Nephron (organoid): Measurements from ENCODE around the gene ETV1.

Experiments
- H3K27ac Mint-ChIP-seq, 3 experiments: 2 replicates each; pipeline ENCODE4 v1.8.0; 2020; ENCODE audit warnings: mixed read lengths in 3 of 3, mild to moderate bottlenecking in 2 of 3, moderate library complexity in 1 of 3
- H3K27me3 Mint-ChIP-seq: 2 replicates; pipeline ENCODE4 v1.8.0; 2021; ENCODE audit warnings: low read depth, mild to moderate bottlenecking, moderate library complexity, mixed read lengths
- H3K36me3 Mint-ChIP-seq: 2 replicates; pipeline ENCODE4 v1.8.0; 2020; ENCODE audit warnings: low read depth, mixed read lengths
- H3K4me1 Mint-ChIP-seq: 2 replicates; pipeline ENCODE4 v1.8.0; 2020; ENCODE audit warnings: mixed read lengths
- H3K4me3 Mint-ChIP-seq, 3 experiments: 2 replicates each; pipeline ENCODE4 v1.8.0; 2020; ENCODE audit warnings: mild to moderate bottlenecking in 3 of 3, mixed read lengths in 3 of 3, moderate library complexity in 2 of 3
- H3K9me3 Mint-ChIP-seq: 2 replicates; pipeline ENCODE4 v1.8.0; 2020; ENCODE audit warnings: mixed read lengths
- CTCF ChIP-seq, 3 experiments: fragments of 200-600 bp; sonication (generic); IDR thresholded peaks; one replicate each; pipeline ENCODE4 v1.5.0; 2021; ENCODE audit warnings: antibody characterized with exemption in 3 of 3; ENCODE audit not compliant: unreplicated experiment in 3 of 3

Gene ETV1

GRCh38 chr7:13910805-13911551 lies 78.5 kb downstream of the ETV1 start:
- no peak for TF ChIP-seq CTCF (IDR thresholded peaks at IDR 0.05; ENCODE audit: unreplicated experiment in 3 of 3)
- Mint-ChIP-seq H3K4me1 (peaks cover 24% of the 10 kb centered on the region), H3K4me3 (no peak overlapping the region), H3K27ac (no peak overlapping the region), H3K36me3 (peaks cover 6% of the 10 kb centered on the region), H3K27me3 (no peaks in the 10 kb centered on the region), H3K9me3 (no peaks in the 10 kb centered on the region)

- no peak overlapping the region for H3K27ac Mint-ChIP-seq
- H3K27me3 Mint-ChIP-seq, result no peaks in the 10 kb centered on the region
- H3K4me3 Mint-ChIP-seq, result no peak overlapping the region
- no peaks in the 10 kb centered on the region for H3K9me3 Mint-ChIP-seq
- no peak for TF ChIP-seq CTCF (IDR thresholded peaks at IDR 0.05; ENCODE audit: unreplicated experiment in 3 of 3)
- H3K4me1 Mint-ChIP-seq, result peaks cover 24% of the 10 kb centered on the region
- peaks cover 26% of the 10 kb centered on the region for H3K36me3 Mint-ChIP-seq
Measured at GRCh38 chr7:13908667-13909397, 80.6 kb downstream of the ETV1 start.

- peaks cover 28% of the 10 kb centered on the region for H3K36me3 Mint-ChIP-seq
- H3K4me1 Mint-ChIP-seq, result peaks cover 21% of the 10 kb centered on the region
- no peak overlapping the region for H3K4me3 Mint-ChIP-seq
Measured at GRCh38 chr7:13907831-13908230, 81.6 kb downstream of the ETV1 start.

GRCh38 chr7:13904689-13905088 lies 84.8 kb downstream of the ETV1 start:
- peaks cover 46% of the 10 kb centered on the region for H3K36me3 Mint-ChIP-seq
- peaks cover 7% of the 10 kb centered on the region for H3K4me1 Mint-ChIP-seq
- H3K9me3 Mint-ChIP-seq, result no peaks in the 10 kb centered on the region
- H3K27ac Mint-ChIP-seq, result peak overlapping the region in 1 of 3 experiments; percentile 13
- no peaks in the 10 kb centered on the region for H3K27me3 Mint-ChIP-seq
- no peak for TF ChIP-seq CTCF (IDR thresholded peaks at IDR 0.05; ENCODE audit: unreplicated experiment in 3 of 3)
- no peak overlapping the region for H3K4me3 Mint-ChIP-seq

More at GRCh38 chr7:13907831-13908230, 81.6 kb downstream of the ETV1 start:
- Mint-ChIP-seq H3K27ac (no peak overlapping the region), H3K9me3 (no peaks in the 10 kb centered on the region), H3K27me3 (no peaks in the 10 kb centered on the region)
- no peak for TF ChIP-seq CTCF (IDR thresholded peaks at IDR 0.05; ENCODE audit: unreplicated experiment in 3 of 3)

- Mint-ChIP-seq H3K36me3 (peaks cover 48% of the 10 kb centered on the region), H3K4me1 (peaks cover 1% of the 10 kb centered on the region), H3K9me3 (no peaks in the 10 kb centered on the region), H3K27ac (no peak overlapping the region), H3K27me3 (no peaks in the 10 kb centered on the region), H3K4me3 (no peak overlapping the region)
- no peak for TF ChIP-seq CTCF (IDR thresholded peaks at IDR 0.05; ENCODE audit: unreplicated experiment in 3 of 3)
Measured at GRCh38 chr7:13904007-13904406, 85.5 kb downstream of the ETV1 start.
